ENCODE data around the gene RCN2. TPM values are rescaled to one million over a fixed set of nuclear protein-coding genes. Genes with fewer than 3 reads are reported as not detected.

RCN2 gene
- total RNA-seq, 1 donor from 2014 or later, result 645 TPM

GRCh38 chr15:76982756-76983155 lies 51.2 kb downstream of the RCN2 start:
- H3K9me3 ChIP-seq (ENCODE audit: low read depth), result no peaks in the 10 kb centered on the region
- no peak for DNase-seq (ENCODE audit: low spot score)
- H3K27ac Mint-ChIP-seq, result peak overlapping the region; percentile 63

GRCh38 chr15:76983590-76984375 lies 52.2 kb downstream of the RCN2 start:
- Histone ChIP-seq H3K4me1 (peaks cover 17% of the 10 kb centered on the region), H3K9ac (no peak overlapping the region), H3K9me3 (ENCODE audit: low read depth) (no peaks in the 10 kb centered on the region), H3K27me3 (no peaks in the 10 kb centered on the region), H4K20me1 (ENCODE audit: low read depth) (no peaks in the 10 kb centered on the region), H3K4me3 (no peak overlapping the region), H2AFZ (replicated peaks) (no peak overlapping the region), H3K36me3 (no peaks in the 10 kb centered on the region), H3F3A (ENCODE audit: low read depth) (peaks cover 9% of the 10 kb centered on the region), H3K4me2 (peak overlapping the region; percentile 11), H3K27ac (no peak overlapping the region), H3K79me2 (ENCODE audit: low read depth) (no peaks in the 10 kb centered on the region)
- TF ChIP-seq CTCF (IDR thresholded peaks at IDR 0.05) (no peak), EZH2 (IDR thresholded peaks at IDR 0.05) (no peak), EZH2phosphoT487 (IDR thresholded peaks at IDR 0.05) (no peak)
- H3K4me3 Mint-ChIP-seq, result no peak overlapping the region
- no peaks in the 10 kb centered on the region for H3K36me3 Mint-ChIP-seq
- H3K9me3 Mint-ChIP-seq, result peaks cover 8% of the 10 kb centered on the region
- H3K27ac Mint-ChIP-seq, result peak overlapping the region; percentile 57
- peaks cover 4% of the 10 kb centered on the region for H3K27me3 Mint-ChIP-seq (ENCODE audit: insufficient read depth, low read depth)
- H3K4me1 Mint-ChIP-seq, result peaks cover 18% of the 10 kb centered on the region
- no peak for DNase-seq (ENCODE audit: low spot score)

More at GRCh38 chr15:76982756-76983155, 51.2 kb downstream of the RCN2 start:
- no peaks in the 10 kb centered on the region for H4K20me1 ChIP-seq (ENCODE audit: low read depth)
- H3K4me3 ChIP-seq, result no peak overlapping the region
- H3K27me3 ChIP-seq, result no peaks in the 10 kb centered on the region
- peaks cover 9% of the 10 kb centered on the region for H3F3A ChIP-seq (ENCODE audit: low read depth)
- Mint-ChIP-seq H3K27me3 (ENCODE audit: insufficient read depth, low read depth) (peaks cover 6% of the 10 kb centered on the region), H3K4me3 (peak overlapping the region; percentile 16), H3K4me1 (peaks cover 16% of the 10 kb centered on the region), H3K9me3 (peaks cover 8% of the 10 kb centered on the region), H3K36me3 (no peaks in the 10 kb centered on the region)
- peak overlapping the region; percentile 26 for H2AFZ ChIP-seq (replicated peaks)
- no peaks in the 10 kb centered on the region for H3K36me3 ChIP-seq
- TF ChIP-seq EZH2phosphoT487 (IDR thresholded peaks at IDR 0.05) (no peak), CTCF (IDR thresholded peaks at IDR 0.05) (no peak), EZH2 (IDR thresholded peaks at IDR 0.05) (no peak)
- H3K27ac ChIP-seq, result no peak overlapping the region
- no peak overlapping the region for H3K9ac ChIP-seq
- H3K4me1 ChIP-seq, result peaks cover 17% of the 10 kb centered on the region
- peak overlapping the region; percentile 31 for H3K4me2 ChIP-seq
- no peaks in the 10 kb centered on the region for H3K79me2 ChIP-seq (ENCODE audit: low read depth)

GRCh38 chr15:76986743-76987142 lies 55.2 kb downstream of the RCN2 start:
- peaks cover 5% of the 10 kb centered on the region for H3K27me3 Mint-ChIP-seq (ENCODE audit: insufficient read depth, low read depth)
- Histone ChIP-seq H3K9ac (no peak overlapping the region), H3F3A (ENCODE audit: low read depth) (peaks cover 9% of the 10 kb centered on the region), H2AFZ (replicated peaks) (no peak overlapping the region), H3K79me2 (ENCODE audit: low read depth) (no peaks in the 10 kb centered on the region), H3K27ac (no peak overlapping the region), H4K20me1 (ENCODE audit: low read depth) (no peaks in the 10 kb centered on the region), H3K4me2 (no peak overlapping the region), H3K27me3 (no peaks in the 10 kb centered on the region), H3K36me3 (no peaks in the 10 kb centered on the region), H3K9me3 (ENCODE audit: low read depth) (no peaks in the 10 kb centered on the region), H3K4me3 (no peak overlapping the region), H3K4me1 (peaks cover 20% of the 10 kb centered on the region)
- H3K4me1 Mint-ChIP-seq, result peaks cover 24% of the 10 kb centered on the region
- DNase-seq (ENCODE audit: low spot score), result no peak
- H3K4me3 Mint-ChIP-seq, result no peak overlapping the region
- H3K9me3 Mint-ChIP-seq, result no peaks in the 10 kb centered on the region
- H3K27ac Mint-ChIP-seq, result no peak overlapping the region
- no peaks in the 10 kb centered on the region for H3K36me3 Mint-ChIP-seq
- TF ChIP-seq EZH2 (IDR thresholded peaks at IDR 0.05), result no peak
- TF ChIP-seq EZH2phosphoT487 (IDR thresholded peaks at IDR 0.05), result no peak
- no peak for TF ChIP-seq CTCF (IDR thresholded peaks at IDR 0.05)

Data from neural progenitor cell (in vitro differentiated cells).